WTC11 (cell line): ENCODE results near the gene CCDC157. TPM values are rescaled to one million over a fixed set of nuclear protein-coding genes. Genes with fewer than 3 reads are reported as not detected.

Experiments
- ARID4B ChIP-seq: sonication (generic); formaldehyde crosslinking; IDR thresholded peaks from 2 replicates; pipeline ENCODE4 v1.8.0; 2023; ENCODE audit warnings: missing genetic modification reagents, mild to moderate bottlenecking, borderline replicate concordance
- ATF1 ChIP-seq: sonication (generic); formaldehyde crosslinking; IDR thresholded peaks from 2 replicates; pipeline ENCODE4 v1.8.1; 2023; ENCODE audit warnings: mild to moderate bottlenecking, moderate library complexity, missing genetic modification reagents
- CDX4 ChIP-seq: fragments of 250-450 bp; sonication (Bioruptor Pico); IDR thresholded peaks from 2 replicates; pipeline ENCODE4 v1.9.0; 2021; ENCODE audit warnings: moderate library complexity, mild to moderate bottlenecking, inconsistent platforms, borderline replicate concordance
- GRHL2 ChIP-seq: fragments of 250-450 bp; sonication (Bioruptor Pico); IDR thresholded peaks from 2 replicates; pipeline ENCODE4 v1.8.0; 2022; ENCODE audit warnings: mild to moderate bottlenecking, moderate library complexity; ENCODE audit not compliant: insufficient replicate concordance, severe bottlenecking
- IRF2 ChIP-seq: sonication (generic); formaldehyde crosslinking; IDR thresholded peaks from 2 replicates; pipeline ENCODE4 v1.8.0; 2022; ENCODE audit warnings: low read depth, missing genetic modification reagents, borderline replicate concordance
- MXD4 ChIP-seq: fragments of 250-450 bp; sonication (Bioruptor Pico); IDR thresholded peaks from 2 replicates; pipeline ENCODE4 v1.8.0; 2021; ENCODE audit warnings: mild to moderate bottlenecking, moderate library complexity, borderline replicate concordance
- NFE2L1 ChIP-seq: sonication (generic); formaldehyde crosslinking; IDR thresholded peaks from 2 replicates; pipeline ENCODE4 v1.8.1; 2023; ENCODE audit warnings: missing genetic modification reagents
- OVOL2 ChIP-seq: fragments of 250-450 bp; sonication (Bioruptor Pico); IDR thresholded peaks from 2 replicates; pipeline ENCODE4 v1.9.0; 2021; ENCODE audit warnings: mild to moderate bottlenecking, borderline replicate concordance
- TEAD4 ChIP-seq: sonication (generic); formaldehyde crosslinking; IDR thresholded peaks from 2 replicates; pipeline ENCODE4 v1.8.0; 2022; ENCODE audit warnings: mild to moderate bottlenecking, missing genetic modification reagents
- ZNF121 ChIP-seq: sonication (generic); formaldehyde crosslinking; IDR thresholded peaks from 2 replicates; pipeline ENCODE4 v1.8.0; 2023; ENCODE audit warnings: missing genetic modification reagents
- ZNF138 ChIP-seq: sonication (generic); formaldehyde crosslinking; conservative IDR thresholded peaks from 2 replicates; pipeline ENCODE4 v1.8.1; 2022; ENCODE audit warnings: mild to moderate bottlenecking, moderate library complexity, missing genetic modification reagents
- ZNF232 ChIP-seq: sonication (generic); formaldehyde crosslinking; IDR thresholded peaks from 2 replicates; pipeline ENCODE4 v1.8.0; 2022; ENCODE audit warnings: mild to moderate bottlenecking, missing genetic modification reagents
- ZNF512 ChIP-seq: sonication (generic); formaldehyde crosslinking; IDR thresholded peaks from 2 replicates; pipeline ENCODE4 v1.8.1; 2022; ENCODE audit warnings: missing genetic modification reagents, borderline replicate concordance
- ZNF671 ChIP-seq: fragments of 250-450 bp; sonication (Bioruptor Pico); IDR thresholded peaks from 2 replicates; pipeline ENCODE4 v1.8.0; 2021; ENCODE audit warnings: mild to moderate bottlenecking
- total RNA-seq: library from RNA; stranded (reverse); gene quantifications from 3 replicates; pipeline ENCODE4 v1.2.3, GENCODE V29; 2021
- TF ChIP-seq, protein P1 (sequence below): sonication (generic); formaldehyde crosslinking; IDR thresholded peaks from 2 replicates; pipeline ENCODE4 v1.8.0; 2022; ENCODE audit warnings: mild to moderate bottlenecking, missing genetic modification reagents
- TF ChIP-seq, protein P2 (sequence below): sonication (generic); formaldehyde crosslinking; IDR thresholded peaks from 2 replicates; pipeline ENCODE4 v1.8.0; 2022; ENCODE audit warnings: mild to moderate bottlenecking, missing genetic modification reagents
- TF ChIP-seq, protein P3 (sequence below): sonication (generic); formaldehyde crosslinking; IDR thresholded peaks from 2 replicates; pipeline ENCODE4 v1.8.1; 2023; ENCODE audit warnings: mild to moderate bottlenecking, missing genetic modification reagents
- TF ChIP-seq, protein P4 (sequence below): fragments of 250-450 bp; sonication (Bioruptor Pico); IDR thresholded peaks from 2 replicates; pipeline ENCODE4 v1.9.0; 2021; ENCODE audit warnings: mild to moderate bottlenecking
- TF ChIP-seq, protein P5 (sequence below): sonication (generic); formaldehyde crosslinking; IDR thresholded peaks from 2 replicates; pipeline ENCODE4 v1.8.1; 2022; ENCODE audit warnings: low read depth, missing genetic modification reagents, borderline replicate concordance
- TF ChIP-seq, protein P6 (sequence below): sonication (generic); formaldehyde crosslinking; conservative IDR thresholded peaks from 2 replicates; pipeline ENCODE4 v1.8.1; 2023; ENCODE audit warnings: mild to moderate bottlenecking, low read depth, missing genetic modification reagents, moderate library complexity

Gene CCDC157
- total RNA-seq, 1 experiment from 2014 or later, result 6.5 TPM

- TF ChIP-seq GRHL2 (CRISPR knock-in tag) (no peak), ATF1 (CRISPR knock-in tag) (no peak), OVOL2 (CRISPR knock-in tag) (no peak), ZNF121 (no peak), ZNF671 (CRISPR knock-in tag) (no peak), ARID4B (CRISPR knock-in tag) (peak; percentile 69; the same call in 1 of the 2 replicates), ZNF232 (CRISPR knock-in tag) (0 out of 2 replicates have a peak, but pooled peaks have one; percentile 65), NFE2L1 (CRISPR knock-in tag) (no peak), IRF2 (CRISPR knock-in tag) (no peak), ZNF138 (CRISPR knock-in tag) (no peak), ZNF512 (CRISPR knock-in tag) (no peak), MXD4 (CRISPR knock-in tag) (no peak), CDX4 (CRISPR knock-in tag) (no peak), TEAD4 (CRISPR knock-in tag) (no peak)
- TF ChIP-seq, protein P1, sequence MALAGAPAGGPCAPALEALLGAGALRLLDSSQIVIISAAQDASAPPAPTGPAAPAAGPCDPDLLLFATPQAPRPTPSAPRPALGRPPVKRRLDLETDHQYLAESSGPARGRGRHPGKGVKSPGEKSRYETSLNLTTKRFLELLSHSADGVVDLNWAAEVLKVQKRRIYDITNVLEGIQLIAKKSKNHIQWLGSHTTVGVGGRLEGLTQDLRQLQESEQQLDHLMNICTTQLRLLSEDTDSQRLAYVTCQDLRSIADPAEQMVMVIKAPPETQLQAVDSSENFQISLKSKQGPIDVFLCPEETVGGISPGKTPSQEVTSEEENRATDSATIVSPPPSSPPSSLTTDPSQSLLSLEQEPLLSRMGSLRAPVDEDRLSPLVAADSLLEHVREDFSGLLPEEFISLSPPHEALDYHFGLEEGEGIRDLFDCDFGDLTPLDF (CRISPR knock-in tag), result no peak
- TF ChIP-seq, protein P2, sequence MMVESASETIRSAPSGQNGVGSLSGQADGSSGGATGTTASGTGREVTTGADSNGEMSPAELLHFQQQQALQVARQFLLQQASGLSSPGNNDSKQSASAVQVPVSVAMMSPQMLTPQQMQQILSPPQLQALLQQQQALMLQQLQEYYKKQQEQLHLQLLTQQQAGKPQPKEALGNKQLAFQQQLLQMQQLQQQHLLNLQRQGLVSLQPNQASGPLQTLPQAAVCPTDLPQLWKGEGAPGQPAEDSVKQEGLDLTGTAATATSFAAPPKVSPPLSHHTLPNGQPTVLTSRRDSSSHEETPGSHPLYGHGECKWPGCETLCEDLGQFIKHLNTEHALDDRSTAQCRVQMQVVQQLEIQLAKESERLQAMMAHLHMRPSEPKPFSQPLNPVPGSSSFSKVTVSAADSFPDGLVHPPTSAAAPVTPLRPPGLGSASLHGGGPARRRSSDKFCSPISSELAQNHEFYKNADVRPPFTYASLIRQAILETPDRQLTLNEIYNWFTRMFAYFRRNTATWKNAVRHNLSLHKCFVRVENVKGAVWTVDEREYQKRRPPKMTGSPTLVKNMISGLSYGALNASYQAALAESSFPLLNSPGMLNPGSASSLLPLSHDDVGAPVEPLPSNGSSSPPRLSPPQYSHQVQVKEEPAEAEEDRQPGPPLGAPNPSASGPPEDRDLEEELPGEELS (CRISPR knock-in tag), result no peak
- TF ChIP-seq, protein P3, sequence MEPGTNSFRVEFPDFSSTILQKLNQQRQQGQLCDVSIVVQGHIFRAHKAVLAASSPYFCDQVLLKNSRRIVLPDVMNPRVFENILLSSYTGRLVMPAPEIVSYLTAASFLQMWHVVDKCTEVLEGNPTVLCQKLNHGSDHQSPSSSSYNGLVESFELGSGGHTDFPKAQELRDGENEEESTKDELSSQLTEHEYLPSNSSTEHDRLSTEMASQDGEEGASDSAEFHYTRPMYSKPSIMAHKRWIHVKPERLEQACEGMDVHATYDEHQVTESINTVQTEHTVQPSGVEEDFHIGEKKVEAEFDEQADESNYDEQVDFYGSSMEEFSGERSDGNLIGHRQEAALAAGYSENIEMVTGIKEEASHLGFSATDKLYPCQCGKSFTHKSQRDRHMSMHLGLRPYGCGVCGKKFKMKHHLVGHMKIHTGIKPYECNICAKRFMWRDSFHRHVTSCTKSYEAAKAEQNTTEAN (CRISPR knock-in tag), result no peak
- TF ChIP-seq, protein P4, sequence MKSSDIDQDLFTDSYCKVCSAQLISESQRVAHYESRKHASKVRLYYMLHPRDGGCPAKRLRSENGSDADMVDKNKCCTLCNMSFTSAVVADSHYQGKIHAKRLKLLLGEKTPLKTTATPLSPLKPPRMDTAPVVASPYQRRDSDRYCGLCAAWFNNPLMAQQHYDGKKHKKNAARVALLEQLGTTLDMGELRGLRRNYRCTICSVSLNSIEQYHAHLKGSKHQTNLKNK (CRISPR knock-in tag), result no peak
- TF ChIP-seq, protein P5, sequence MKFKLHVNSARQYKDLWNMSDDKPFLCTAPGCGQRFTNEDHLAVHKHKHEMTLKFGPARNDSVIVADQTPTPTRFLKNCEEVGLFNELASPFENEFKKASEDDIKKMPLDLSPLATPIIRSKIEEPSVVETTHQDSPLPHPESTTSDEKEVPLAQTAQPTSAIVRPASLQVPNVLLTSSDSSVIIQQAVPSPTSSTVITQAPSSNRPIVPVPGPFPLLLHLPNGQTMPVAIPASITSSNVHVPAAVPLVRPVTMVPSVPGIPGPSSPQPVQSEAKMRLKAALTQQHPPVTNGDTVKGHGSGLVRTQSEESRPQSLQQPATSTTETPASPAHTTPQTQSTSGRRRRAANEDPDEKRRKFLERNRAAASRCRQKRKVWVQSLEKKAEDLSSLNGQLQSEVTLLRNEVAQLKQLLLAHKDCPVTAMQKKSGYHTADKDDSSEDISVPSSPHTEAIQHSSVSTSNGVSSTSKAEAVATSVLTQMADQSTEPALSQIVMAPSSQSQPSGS (CRISPR knock-in tag), result no peak
- TF ChIP-seq, protein P6, sequence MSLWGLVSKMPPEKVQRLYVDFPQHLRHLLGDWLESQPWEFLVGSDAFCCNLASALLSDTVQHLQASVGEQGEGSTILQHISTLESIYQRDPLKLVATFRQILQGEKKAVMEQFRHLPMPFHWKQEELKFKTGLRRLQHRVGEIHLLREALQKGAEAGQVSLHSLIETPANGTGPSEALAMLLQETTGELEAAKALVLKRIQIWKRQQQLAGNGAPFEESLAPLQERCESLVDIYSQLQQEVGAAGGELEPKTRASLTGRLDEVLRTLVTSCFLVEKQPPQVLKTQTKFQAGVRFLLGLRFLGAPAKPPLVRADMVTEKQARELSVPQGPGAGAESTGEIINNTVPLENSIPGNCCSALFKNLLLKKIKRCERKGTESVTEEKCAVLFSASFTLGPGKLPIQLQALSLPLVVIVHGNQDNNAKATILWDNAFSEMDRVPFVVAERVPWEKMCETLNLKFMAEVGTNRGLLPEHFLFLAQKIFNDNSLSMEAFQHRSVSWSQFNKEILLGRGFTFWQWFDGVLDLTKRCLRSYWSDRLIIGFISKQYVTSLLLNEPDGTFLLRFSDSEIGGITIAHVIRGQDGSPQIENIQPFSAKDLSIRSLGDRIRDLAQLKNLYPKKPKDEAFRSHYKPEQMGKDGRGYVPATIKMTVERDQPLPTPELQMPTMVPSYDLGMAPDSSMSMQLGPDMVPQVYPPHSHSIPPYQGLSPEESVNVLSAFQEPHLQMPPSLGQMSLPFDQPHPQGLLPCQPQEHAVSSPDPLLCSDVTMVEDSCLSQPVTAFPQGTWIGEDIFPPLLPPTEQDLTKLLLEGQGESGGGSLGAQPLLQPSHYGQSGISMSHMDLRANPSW (CRISPR knock-in tag), result no peak
These were observed 69.0 kb downstream of the CCDC157 start, which contains the start of gene MTFP1 (continued) for GRCh38 chr22:30425616-30426387.
